HUES48 (cell line): ENCODE data around the gene RNF208.

ENCODE experiments used
- H3K27ac ChIP-seq: one replicate; pipeline ENCODE4 v1.7.0; 2013; ENCODE audit warnings: low read depth, low read length, inconsistent platforms
- H3K27me3 ChIP-seq: 2 replicates; pipeline ENCODE4 v1.6.1; 2013; ENCODE audit warnings: mild to moderate bottlenecking, low read length; ENCODE audit not compliant: control insufficient read depth, insufficient read depth
- H3K36me3 ChIP-seq: 2 replicates; pipeline ENCODE4 v1.6.1; 2013; ENCODE audit warnings: low read length; ENCODE audit not compliant: control insufficient read depth, insufficient read depth
- H3K4me1 ChIP-seq: 2 replicates; pipeline ENCODE4 v1.6.1; 2013; ENCODE audit warnings: mild to moderate bottlenecking, low read length; ENCODE audit not compliant: control insufficient read depth, insufficient read depth
- H3K4me3 ChIP-seq: 2 replicates; pipeline ENCODE4 v1.5.1; 2013; ENCODE audit warnings: mild to moderate bottlenecking, low read depth, low read length
- H3K9ac ChIP-seq: 2 replicates; pipeline ENCODE4 v1.6.1; 2013; ENCODE audit warnings: mild to moderate bottlenecking, low read depth, low read length, moderate library complexity
- H3K9me3 ChIP-seq: 2 replicates; pipeline ENCODE4 v1.6.1; 2013; ENCODE audit warnings: low read length; ENCODE audit not compliant: control insufficient read depth, insufficient read depth

RNF208 gene

GRCh38 chr9:137229903-137230704 lies 8.1 kb upstream of the RNF208 start:
- no peaks in the 10 kb centered on the region for H3K4me1 ChIP-seq
- no peaks in the 10 kb centered on the region for H3K9me3 ChIP-seq
- H3K36me3 ChIP-seq, result no peaks in the 10 kb centered on the region
- no peaks in the 10 kb centered on the region for H3K27me3 ChIP-seq
- no peak overlapping the region for H3K27ac ChIP-seq
- H3K4me3 ChIP-seq, result no peak overlapping the region
- no peak overlapping the region for H3K9ac ChIP-seq

- Histone ChIP-seq H3K4me1 (no peaks in the 10 kb centered on the region), H3K36me3 (no peaks in the 10 kb centered on the region), H3K27ac (no peak overlapping the region), H3K27me3 (no peaks in the 10 kb centered on the region), H3K9me3 (no peaks in the 10 kb centered on the region), H3K4me3 (no peak overlapping the region), H3K9ac (no peak overlapping the region)
Observed at GRCh38 chr9:137228968-137229896, 7.2 kb upstream of the RNF208 start.

GRCh38 chr9:137228506-137228967 lies 6.5 kb upstream of the RNF208 start:
- Histone ChIP-seq H3K27me3 (no peaks in the 10 kb centered on the region), H3K9ac (no peak overlapping the region), H3K4me1 (peaks cover 3% of the 10 kb centered on the region; the same call in 1 of the 2 replicates), H3K4me3 (no peak overlapping the region), H3K9me3 (no peaks in the 10 kb centered on the region), H3K36me3 (no peaks in the 10 kb centered on the region), H3K27ac (no peak overlapping the region)

GRCh38 chr9:137227853-137228505 lies 5.9 kb upstream of the RNF208 start:
- Histone ChIP-seq H3K27ac (no peak overlapping the region), H3K27me3 (no peaks in the 10 kb centered on the region), H3K36me3 (no peaks in the 10 kb centered on the region), H3K9me3 (no peaks in the 10 kb centered on the region), H3K9ac (no peak overlapping the region), H3K4me1 (peaks cover 3% of the 10 kb centered on the region; the same call in 1 of the 2 replicates), H3K4me3 (no peak overlapping the region)

GRCh38 chr9:137227054-137227852 lies 5.2 kb upstream of the RNF208 start, which contains the start of gene RNF224:
TSS of gene RNF224 (plus strand) at chr9:137227502. CDS start at chr9:137228336, 834 bp downstream.
- Histone ChIP-seq H3K4me1 (peaks cover 3% of the 10 kb centered on the region; the same call in 1 of the 2 replicates), H3K36me3 (no peaks in the 10 kb centered on the region), H3K27ac (no peak within 1 kb of the TSS), H3K9ac (no peak within 1 kb of the TSS), H3K9me3 (no peaks in the 10 kb centered on the region), H3K4me3 (no peak within 1 kb of the TSS), H3K27me3 (peaks cover 5% of the 10 kb centered on the region)

- Histone ChIP-seq H3K36me3 (no peaks in the 10 kb centered on the region), H3K27ac (no peak overlapping the region), H3K4me1 (peaks cover 3% of the 10 kb centered on the region; the same call in 1 of the 2 replicates), H3K27me3 (peaks cover 5% of the 10 kb centered on the region), H3K9ac (no peak overlapping the region), H3K9me3 (no peaks in the 10 kb centered on the region), H3K4me3 (no peak overlapping the region)
Observed at GRCh38 chr9:137226338-137227053, 4.5 kb upstream of the RNF208 start.

GRCh38 chr9:137225699-137226331 lies 3.8 kb upstream of the RNF208 start:
- Histone ChIP-seq H3K4me1 (peaks cover 3% of the 10 kb centered on the region; the same call in 1 of the 2 replicates), H3K4me3 (no peak overlapping the region), H3K27ac (no peak overlapping the region), H3K27me3 (peaks cover 5% of the 10 kb centered on the region), H3K9ac (no peak overlapping the region), H3K36me3 (no peaks in the 10 kb centered on the region), H3K9me3 (no peaks in the 10 kb centered on the region)

- H3K9ac ChIP-seq, result peak within 1 kb of the TSS; percentile 70
- peak within 1 kb of the TSS; percentile 94 for H3K4me3 ChIP-seq
- H3K9me3 ChIP-seq, result no peaks in the 10 kb centered on the region
- peak within 1 kb of the TSS; percentile 83 for H3K27ac ChIP-seq
- H3K27me3 ChIP-seq, result peaks cover 5% of the 10 kb centered on the region
- H3K4me1 ChIP-seq, result peaks cover 3% of the 10 kb centered on the region; the same call in 1 of the 2 replicates
- no peaks in the 10 kb centered on the region for H3K36me3 ChIP-seq
Observed at GRCh38 chr9:137224830-137225694, 3.0 kb upstream of the RNF208 start, which contains the start of gene CYSRT1. TSS of gene CYSRT1 (plus strand) at chr9:137225174. CDS start at chr9:137225622, 448 bp downstream.
